ENCODE results near the gene CCDC122. TPM values are rescaled to one million over a fixed set of nuclear protein-coding genes. Genes with fewer than 3 reads are reported as not detected.

CCDC122 gene
- total and polyA plus RNA-seq, 2 of the 8 experiments (the other 6 are each of a cell fraction or from before 2014, with no cell fraction given), result 2.9 to 5.8 TPM

- no peak for TF ChIP-seq JUN (IDR thresholded peaks at IDR 0.05; ENCODE audit: low read depth, low read length)
- TF ChIP-seq KDM4A (IDR thresholded peaks at IDR 0.05; ENCODE audit: low read depth, low read length, severe bottlenecking), result no peak
- TF ChIP-seq KDM1A (IDR thresholded peaks at IDR 0.05; ENCODE audit: borderline replicate concordance, low read length), result no peak
- no peak for TF ChIP-seq CHD2 (IDR thresholded peaks at IDR 0.05; ENCODE audit: low read length)
These were observed 91.5 kb downstream of the CCDC122 start (continued) for GRCh38 chr13:43787997-43788396.
